BE2C (cell line): ENCODE data around the gene CTSZ.
"Not testable (repeated sequence)": the region's sequence is repeated elsewhere in the genome, so short reads cannot be mapped to it uniquely, and the experiment has no call there.

Experiments
- DNase-seq: peaks from one replicate; pipeline ENCODE4 v3.0.0-alpha.2; 2020
- H3K27me3 ChIP-seq: fragments of 250-450 bp; sonication (Bioruptor Pico); 2 replicates; pipeline ENCODE4 v1.5.1; 2020; ENCODE audit warnings: mild to moderate bottlenecking
- H3K36me3 ChIP-seq: fragments of 250-450 bp; sonication (Bioruptor Pico); 2 replicates; pipeline ENCODE4 v1.5.1; 2020; ENCODE audit warnings: mild to moderate bottlenecking
- H3K4me1 ChIP-seq: fragments of 250-450 bp; sonication (Bioruptor Pico); 2 replicates; pipeline ENCODE4 v1.5.1; 2020
- H3K4me3 ChIP-seq: 2 replicates; pipeline ENCODE4 v1.5.1; 2011; ENCODE audit warnings: low read depth, low read length
- H3K9me3 ChIP-seq: fragments of 250-450 bp; sonication (Bioruptor Pico); 2 replicates; pipeline ENCODE4 v1.5.1; 2020
- TF ChIP-seq, protein P1 (sequence below): IDR thresholded peaks from 2 replicates; pipeline ENCODE4 v1.5.1; 2012; ENCODE audit warnings: mild to moderate bottlenecking, low read depth, low read length

CTSZ gene

DNA sequence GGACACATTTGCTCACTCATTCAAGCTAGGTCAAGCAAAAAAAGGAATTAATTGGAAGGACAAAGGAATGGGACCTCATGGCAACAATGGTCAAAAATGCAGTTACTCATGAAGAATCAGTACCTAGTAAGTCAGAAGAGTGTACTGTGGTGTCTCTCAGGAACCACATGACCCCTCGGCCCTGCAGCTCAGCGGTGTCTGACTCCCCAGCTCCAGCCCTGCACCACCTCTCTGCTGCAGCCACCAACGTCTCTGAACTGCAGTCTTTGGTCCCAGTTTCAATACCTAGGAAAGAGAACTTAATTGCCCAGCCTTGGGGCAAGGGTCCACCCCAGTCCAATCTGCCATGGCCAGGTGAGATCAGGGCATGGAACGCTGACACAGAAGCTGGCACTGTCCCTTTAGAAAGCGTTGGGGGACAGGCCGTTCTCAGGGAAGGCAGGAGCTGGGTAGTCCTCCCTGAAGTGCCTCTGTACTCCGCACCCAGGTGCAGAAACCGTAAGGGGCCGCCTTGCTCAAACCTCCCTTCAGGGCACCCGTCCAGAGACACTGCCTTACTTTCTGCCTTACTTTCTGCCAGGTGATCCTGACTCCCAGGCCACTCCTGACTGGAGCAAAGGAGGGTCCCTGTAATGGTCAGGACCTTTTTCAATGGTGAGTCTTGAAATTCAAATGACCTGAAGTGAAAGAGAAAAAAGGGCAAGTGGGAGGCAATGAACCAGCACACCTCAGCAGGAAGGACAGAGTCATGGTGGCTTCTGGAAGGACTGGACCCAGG is 39.2 kb downstream of the CTSZ start:
- TF ChIP-seq, protein P1, sequence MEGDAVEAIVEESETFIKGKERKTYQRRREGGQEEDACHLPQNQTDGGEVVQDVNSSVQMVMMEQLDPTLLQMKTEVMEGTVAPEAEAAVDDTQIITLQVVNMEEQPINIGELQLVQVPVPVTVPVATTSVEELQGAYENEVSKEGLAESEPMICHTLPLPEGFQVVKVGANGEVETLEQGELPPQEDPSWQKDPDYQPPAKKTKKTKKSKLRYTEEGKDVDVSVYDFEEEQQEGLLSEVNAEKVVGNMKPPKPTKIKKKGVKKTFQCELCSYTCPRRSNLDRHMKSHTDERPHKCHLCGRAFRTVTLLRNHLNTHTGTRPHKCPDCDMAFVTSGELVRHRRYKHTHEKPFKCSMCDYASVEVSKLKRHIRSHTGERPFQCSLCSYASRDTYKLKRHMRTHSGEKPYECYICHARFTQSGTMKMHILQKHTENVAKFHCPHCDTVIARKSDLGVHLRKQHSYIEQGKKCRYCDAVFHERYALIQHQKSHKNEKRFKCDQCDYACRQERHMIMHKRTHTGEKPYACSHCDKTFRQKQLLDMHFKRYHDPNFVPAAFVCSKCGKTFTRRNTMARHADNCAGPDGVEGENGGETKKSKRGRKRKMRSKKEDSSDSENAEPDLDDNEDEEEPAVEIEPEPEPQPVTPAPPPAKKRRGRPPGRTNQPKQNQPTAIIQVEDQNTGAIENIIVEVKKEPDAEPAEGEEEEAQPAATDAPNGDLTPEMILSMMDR, result no peak
- Histone ChIP-seq H3K27me3 (no peaks in the 10 kb centered on the region), H3K4me3 (no peak overlapping the region), H3K9me3 (no peaks in the 10 kb centered on the region), H3K4me1 (no peaks in the 10 kb centered on the region), H3K36me3 (no peaks in the 10 kb centered on the region)
- no peak for DNase-seq

DNA sequence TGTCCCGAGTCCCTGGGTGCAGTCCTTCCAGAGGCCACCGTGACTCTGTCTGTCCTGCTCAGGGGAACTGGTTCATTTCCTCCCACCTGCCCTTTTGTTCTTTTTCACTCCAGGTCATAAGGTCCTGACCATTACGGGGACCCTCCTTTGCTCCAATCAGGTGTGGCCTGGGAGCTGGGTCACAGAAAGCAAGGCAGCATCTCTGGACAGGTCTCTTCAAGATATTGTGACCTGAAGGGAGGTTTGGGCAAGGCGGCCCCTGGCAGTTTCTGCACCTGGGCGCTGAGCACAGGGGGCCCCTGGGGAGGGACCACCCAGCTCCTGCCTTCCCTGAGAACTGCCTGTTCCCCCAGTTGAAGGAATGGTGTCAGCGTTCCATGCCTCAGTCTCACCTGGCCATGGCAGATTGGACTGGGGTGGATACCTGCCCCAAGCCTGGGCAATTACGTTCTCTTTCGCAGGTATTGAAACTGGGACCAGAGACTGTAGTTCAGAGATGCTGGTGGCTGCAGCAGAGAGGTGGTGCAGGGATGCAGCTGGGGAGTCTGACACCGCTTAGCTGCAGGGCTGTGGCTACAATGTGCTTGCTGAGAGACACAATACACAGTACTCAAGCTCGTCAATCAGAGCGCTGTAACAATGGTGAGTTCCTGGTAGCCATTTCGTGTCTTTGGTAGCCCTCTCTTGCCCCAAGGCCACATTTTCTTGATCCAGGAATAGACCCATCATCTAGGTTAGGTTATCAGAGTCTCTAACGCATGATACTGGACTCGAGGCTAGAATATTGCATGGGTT is 41.6 kb downstream of the CTSZ start:
- Histone ChIP-seq H3K4me1 (no peaks in the 10 kb centered on the region), H3K27me3 (no peaks in the 10 kb centered on the region), H3K36me3 (no peaks in the 10 kb centered on the region), H3K4me3 (no peak overlapping the region), H3K9me3 (no peaks in the 10 kb centered on the region)
- TF ChIP-seq, protein P1, result no peak
- DNase-seq, result no peak

DNA sequence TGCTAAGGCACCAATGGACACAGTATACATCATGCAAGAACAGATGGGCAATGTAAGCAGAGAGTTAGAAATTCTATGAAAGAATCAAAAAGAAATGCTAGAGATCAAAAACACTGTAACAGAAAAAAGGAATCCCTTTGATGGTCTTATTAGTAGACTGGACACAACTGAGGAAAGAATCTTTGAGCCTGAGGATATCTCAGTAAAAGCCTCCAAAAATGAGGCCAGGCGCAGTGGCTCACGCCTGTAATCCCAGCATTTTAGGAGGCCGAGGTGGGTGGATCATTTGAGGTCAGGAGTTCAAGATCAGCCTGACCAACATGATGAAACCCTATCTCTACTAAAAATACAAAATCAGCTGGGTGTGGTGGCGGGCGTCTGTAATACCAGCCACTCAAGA is 43.1 kb downstream of the CTSZ start:
- H3K4me1 ChIP-seq, H3K36me3 ChIP-seq, H3K4me3 ChIP-seq, H3K9me3 ChIP-seq, H3K27me3 ChIP-seq, DNase-seq: not testable (repeated sequence)

DNA sequence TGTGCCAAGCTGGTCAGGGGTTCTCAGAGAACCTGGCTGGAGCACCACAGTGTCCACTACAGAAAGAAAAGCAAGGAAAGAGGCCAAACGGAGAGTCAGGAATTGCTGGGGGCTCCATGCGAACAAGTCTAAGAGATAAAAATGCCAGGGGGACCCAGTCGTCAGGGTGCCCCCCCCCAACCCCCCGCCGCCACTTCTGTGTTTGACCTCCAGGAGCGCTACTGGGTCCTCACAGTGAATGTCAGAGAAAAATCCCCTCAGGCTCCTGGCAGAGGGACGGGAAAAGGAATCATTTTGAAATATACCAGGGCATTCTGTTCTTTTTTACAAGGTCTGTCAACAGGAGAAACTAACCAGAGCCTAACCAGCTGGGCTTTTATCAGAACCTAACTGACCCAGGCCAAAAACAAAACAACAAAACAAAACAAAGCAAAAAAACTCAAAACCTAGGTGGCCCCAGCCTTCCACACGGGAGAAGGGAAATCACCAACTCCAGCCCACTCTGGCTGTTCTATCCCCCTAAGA is 43.9 kb downstream of the CTSZ start:
- Histone ChIP-seq H3K4me3 (no peak overlapping the region), H3K9me3 (no peaks in the 10 kb centered on the region), H3K27me3 (no peaks in the 10 kb centered on the region; the same call in 1 of the 2 replicates), H3K4me1 (no peaks in the 10 kb centered on the region), H3K36me3 (no peaks in the 10 kb centered on the region)
- TF ChIP-seq, protein P1, result peak; percentile 39; the same call in 1 of the 2 replicates
- DNase-seq, result peak; percentile 34

DNA sequence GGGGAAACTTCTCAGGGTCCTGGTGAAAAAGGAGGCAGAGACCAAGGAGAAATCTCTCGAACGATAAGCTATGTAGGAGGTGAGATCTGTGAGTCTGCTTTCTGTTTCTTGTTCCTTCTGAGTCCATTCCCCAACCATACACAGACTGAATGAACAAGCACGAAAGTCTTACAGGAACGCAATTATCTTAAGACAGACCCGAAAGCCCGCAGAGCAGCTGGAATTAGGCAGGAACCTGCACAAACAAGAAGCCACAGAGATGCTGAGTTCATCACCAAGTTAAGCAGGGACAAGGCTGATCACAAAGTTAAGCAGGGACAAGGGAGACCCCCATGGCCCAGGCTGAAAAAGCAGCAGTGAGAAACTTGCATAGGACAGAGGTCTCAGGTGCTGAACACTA is 47.4 kb downstream of the CTSZ start:
- no peak for DNase-seq
- Histone ChIP-seq H3K36me3 (no peaks in the 10 kb centered on the region), H3K4me1 (no peaks in the 10 kb centered on the region), H3K9me3 (no peaks in the 10 kb centered on the region), H3K4me3 (no peak overlapping the region), H3K27me3 (no peaks in the 10 kb centered on the region; the same call in 1 of the 2 replicates)
- TF ChIP-seq, protein P1, result no peak

DNA sequence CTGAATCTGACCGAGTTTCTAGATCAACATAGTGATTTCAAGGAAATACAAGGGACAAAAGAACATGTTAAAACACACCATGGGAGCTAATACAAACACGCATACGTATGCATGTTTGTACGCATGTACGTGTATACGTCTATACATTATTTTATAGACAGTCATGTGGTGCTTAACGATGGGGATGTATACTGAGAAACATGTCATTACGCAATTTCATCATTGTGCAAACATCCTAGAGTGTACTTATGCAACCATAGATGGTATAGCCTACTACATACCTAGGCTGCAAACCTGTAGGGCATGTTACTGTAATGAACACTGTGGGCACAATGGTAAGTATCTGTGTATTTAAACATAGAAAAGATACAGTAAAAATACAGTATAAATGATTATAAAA is 51.0 kb downstream of the CTSZ start:
- Histone ChIP-seq H3K4me3 (no peak overlapping the region), H3K27me3 (no peaks in the 10 kb centered on the region; the same call in 1 of the 2 replicates), H3K4me1 (no peaks in the 10 kb centered on the region), H3K36me3 (no peaks in the 10 kb centered on the region), H3K9me3 (no peaks in the 10 kb centered on the region)
- DNase-seq, result no peak
- TF ChIP-seq, protein P1, result no peak
